GM10266 (cell line): ENCODE measurements around the gene LSM4.

ENCODE experiments used
- DNase-seq: peaks from one replicate; pipeline ENCODE4 v3.0.0; 2012; ENCODE audit errors: extremely low spot score
- TF ChIP-seq, protein P1 (sequence below): IDR thresholded peaks from 2 replicates; pipeline ENCODE4 v1.5.1; 2012; ENCODE audit warnings: mild to moderate bottlenecking, low read depth; ENCODE audit not compliant: control insufficient read depth, insufficient read depth; ENCODE audit errors: missing control alignments

Gene LSM4

DNA sequence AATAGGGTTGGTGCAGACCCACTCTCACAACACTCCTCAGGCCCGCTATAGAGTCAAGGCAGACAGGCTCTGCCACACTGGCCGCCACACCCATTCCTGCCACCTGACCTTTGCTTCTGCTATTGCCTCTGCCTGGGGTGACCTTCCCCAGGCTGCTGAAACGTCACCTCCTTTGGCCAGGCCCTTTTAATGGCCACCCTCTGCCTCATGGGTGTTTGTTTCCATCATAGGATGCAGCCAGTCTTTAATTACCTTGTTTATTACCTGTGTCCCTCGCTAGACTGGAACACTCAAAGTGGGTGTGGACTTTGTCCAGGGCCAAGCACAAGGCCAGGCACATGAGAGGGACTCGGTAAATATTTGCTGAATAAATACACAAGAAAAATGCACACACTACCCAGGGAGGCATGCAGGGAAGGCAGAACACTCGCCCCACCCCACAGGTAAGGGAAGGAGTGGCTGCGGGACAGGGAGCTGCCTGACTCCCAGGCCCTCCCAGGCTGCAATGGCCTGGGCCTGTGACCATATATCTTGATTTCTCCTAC lies 3.2 kb downstream of the LSM4 start:
- DNase-seq = no peak
- TF ChIP-seq, protein P1, sequence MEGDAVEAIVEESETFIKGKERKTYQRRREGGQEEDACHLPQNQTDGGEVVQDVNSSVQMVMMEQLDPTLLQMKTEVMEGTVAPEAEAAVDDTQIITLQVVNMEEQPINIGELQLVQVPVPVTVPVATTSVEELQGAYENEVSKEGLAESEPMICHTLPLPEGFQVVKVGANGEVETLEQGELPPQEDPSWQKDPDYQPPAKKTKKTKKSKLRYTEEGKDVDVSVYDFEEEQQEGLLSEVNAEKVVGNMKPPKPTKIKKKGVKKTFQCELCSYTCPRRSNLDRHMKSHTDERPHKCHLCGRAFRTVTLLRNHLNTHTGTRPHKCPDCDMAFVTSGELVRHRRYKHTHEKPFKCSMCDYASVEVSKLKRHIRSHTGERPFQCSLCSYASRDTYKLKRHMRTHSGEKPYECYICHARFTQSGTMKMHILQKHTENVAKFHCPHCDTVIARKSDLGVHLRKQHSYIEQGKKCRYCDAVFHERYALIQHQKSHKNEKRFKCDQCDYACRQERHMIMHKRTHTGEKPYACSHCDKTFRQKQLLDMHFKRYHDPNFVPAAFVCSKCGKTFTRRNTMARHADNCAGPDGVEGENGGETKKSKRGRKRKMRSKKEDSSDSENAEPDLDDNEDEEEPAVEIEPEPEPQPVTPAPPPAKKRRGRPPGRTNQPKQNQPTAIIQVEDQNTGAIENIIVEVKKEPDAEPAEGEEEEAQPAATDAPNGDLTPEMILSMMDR = no peak

DNA sequence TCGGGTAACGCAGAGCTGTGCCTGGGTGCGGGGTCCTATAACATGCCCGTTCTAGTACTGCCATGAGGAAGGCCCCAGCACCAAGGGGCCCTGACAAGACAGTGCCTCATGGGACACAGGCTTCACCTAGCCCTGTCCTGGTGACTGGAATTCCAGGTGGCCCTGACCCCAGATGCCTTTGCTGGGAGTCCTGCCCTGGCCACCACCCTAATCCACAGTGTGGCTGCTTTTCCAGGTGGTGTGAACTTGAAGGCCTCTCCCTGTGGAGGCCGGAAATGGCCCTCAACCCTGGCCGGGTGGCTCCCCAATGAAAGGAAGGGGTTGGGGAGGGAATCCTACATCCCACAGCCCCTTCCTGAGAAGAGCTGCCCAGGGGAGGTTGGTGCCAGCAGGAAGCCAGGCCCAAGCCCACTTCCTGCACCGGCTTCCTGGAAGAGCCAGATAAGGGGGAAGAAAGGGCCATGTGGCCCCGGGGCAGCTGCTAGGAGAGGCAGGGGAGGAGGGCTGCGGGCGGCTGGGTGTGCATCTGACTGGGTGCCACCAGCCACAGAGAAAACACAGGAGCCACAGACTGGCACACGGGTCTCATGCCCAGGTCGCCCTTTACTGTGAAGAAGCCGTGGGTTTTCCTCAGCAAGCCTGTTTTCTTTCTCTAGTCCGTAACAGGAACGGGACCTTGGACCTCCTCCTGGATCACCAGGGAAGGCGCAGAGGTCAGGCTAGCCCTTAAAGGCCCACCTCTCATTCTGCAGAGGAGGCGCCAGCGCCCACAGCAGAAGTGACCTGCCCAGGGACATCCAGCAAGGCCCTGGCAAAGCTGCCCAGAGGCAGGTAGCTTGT lies 4.7 kb downstream of the LSM4 start:
- TF ChIP-seq, protein P1 = no peak
- DNase-seq = no peak

DNA sequence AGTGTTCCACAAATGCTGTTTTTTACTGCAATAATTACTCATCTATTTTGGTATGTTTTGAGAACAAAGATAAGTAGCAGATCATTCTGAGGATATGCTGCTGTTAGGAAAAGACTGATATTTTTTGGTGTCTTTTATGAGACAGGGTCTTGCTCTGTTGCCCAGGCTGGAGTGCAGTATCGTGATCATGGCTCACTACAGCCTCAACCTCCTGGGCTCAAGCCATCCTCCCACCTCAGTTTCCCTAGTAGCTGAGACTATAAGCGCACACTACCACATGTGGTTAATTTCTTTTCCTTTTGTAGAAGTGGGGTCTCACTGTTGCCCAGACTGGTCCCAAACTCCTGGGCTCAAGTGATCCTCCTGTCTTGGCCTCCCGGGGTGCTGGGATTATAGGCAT lies 9.5 kb downstream of the LSM4 start:
- DNase-seq = no peak
- TF ChIP-seq, protein P1 = no peak

DNA sequence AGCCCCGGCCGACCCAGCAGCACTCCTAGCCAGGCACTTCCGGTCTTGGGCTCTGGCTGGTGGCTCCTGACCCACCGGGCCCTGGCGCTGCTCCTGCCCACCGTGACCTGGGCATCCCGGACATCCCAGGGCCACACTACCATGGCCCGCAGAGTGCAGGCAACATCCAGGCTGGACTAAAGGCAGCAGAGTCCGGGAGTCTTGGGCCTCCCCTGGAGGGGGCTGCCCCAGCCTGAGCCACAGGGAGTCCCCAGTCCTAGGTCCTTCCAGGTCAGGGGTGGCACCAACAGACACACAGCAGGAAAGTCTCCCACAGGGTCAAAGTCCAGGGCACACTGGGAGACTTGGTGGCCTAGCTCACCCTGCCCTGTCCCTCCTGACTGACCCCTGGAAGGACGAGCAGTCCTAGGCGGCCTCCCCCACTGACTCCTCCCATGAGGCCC lies 10.8 kb downstream of the LSM4 start:
- DNase-seq = no peak
- TF ChIP-seq, protein P1 = no peak

DNA sequence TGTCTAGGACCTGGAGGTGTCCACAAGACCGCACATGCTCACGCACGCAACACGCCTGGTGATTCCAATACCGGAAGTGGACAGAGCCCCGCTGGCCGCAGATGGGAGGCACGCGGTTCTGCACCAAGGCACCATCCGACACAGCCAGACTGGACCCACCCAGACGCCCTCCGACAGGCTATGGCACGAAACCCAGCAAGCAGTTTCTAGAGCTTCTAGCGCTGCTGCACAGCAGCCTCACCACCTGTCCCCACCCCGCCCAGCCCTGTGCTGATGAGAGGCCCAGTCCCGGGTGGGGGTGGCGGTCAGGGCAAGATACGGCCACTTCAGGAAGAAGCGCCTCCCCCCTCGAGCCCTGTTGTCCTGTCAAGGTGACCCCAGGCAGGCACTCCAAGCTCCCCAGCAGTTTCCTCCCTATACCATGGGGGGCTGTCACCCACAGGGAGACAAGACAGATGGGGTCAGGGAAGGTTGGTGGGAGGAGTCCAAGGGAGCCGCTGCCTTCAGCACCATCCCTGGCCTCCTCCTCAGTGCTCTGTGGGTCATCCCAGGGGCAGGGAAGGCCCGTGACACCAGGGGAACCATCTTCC lies 11.3 kb downstream of the LSM4 start:
- TF ChIP-seq, protein P1 = no peak
- DNase-seq = no peak

DNA sequence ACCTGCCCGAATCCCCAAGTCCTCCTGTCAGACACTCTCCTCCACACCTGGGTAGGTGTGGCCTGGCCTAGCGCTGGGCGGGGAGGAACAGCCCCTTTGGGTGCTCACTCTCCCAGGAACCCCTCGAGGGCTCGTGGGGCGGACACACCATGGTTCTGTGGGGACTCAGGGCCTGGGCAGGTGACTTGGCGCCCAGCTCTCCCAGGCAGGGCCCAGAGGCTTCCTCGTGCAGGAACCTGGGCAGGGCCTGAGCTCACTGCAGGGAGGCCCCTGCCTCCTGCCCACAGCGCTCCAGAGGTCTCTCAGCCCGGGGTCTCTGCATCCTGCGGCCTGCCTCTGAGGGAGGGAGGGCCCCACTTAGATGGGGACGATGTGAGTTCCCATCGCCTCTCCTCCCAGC lies 11.9 kb downstream of the LSM4 start:
- TF ChIP-seq, protein P1 = no peak
- no peak for DNase-seq

DNA sequence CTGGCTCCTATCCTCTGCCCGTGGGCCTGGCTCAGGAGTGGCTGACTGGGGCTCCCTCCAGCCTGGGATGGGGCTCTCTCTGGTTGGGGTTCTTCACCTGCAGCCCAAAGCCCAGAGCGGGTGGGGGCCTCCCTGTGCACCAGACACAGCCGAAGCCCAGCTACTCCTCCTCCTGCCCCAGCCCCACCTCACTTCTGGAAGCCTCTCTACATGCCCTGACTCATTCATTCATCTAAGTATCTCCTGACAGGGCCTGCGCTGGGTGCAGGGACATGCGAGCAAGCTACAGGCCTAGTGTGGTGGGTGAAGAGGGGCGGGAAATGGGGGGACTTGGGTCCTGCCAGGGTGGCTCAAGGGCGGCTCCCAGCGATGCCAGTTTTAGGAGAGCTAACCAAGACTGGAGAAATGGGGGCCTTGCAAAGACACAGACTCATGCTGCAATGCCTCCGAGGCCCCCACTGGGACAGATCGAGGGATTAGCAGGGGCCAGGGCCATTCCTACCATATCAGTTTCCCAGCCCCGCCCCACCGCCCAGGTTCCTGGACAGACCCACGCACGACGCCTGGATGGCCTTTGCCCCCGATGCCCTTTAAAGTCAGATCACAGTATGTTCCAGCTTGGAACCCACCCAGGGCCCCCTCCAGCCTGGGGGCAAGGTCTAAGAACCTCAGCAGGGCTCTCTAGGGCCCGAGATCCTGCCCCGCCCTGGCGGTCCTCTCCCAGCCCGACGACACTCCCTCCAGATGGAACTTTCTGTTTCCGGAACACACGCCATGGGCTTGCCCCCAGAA lies 12.6 kb downstream of the LSM4 start:
- TF ChIP-seq, protein P1 = no peak
- DNase-seq = no peak
